ENCODE measurements around the gene LOXL4. TPM values are rescaled to one million over a fixed set of nuclear protein-coding genes. Genes with fewer than 3 reads are reported as not detected.

Gene LOXL4
- total RNA-seq, 1 experiment from 2014 or later, result 1.3 TPM

GRCh38 chr10:98292971-98293370 is 25.0 kb upstream of the LOXL4 start:
- Histone ChIP-seq H3K79me2 (ENCODE audit: insufficient read depth, low read length) (no peaks in the 10 kb centered on the region), H3K4me3 (replicated peaks in 1 of 2; ENCODE audit: low read depth in 1 of 2, low read length in 2 of 2) (no peak overlapping the region), H2AFZ (ENCODE audit: low read depth, low read length, poor library complexity, severe bottlenecking) (no peak overlapping the region), H3K27ac (ENCODE audit: low read depth, low read length) (no peak overlapping the region), H3K9ac (ENCODE audit: low read length) (no peak overlapping the region), H4K20me1 (ENCODE audit: insufficient read depth) (no peaks in the 10 kb centered on the region), H3K27me3 (ENCODE audit: insufficient read depth, low read length) (peaks cover 36% of the 10 kb centered on the region; the same call in 1 of the 2 replicates), H3K9me2 (ENCODE audit: insufficient read depth) (no peaks in the 10 kb centered on the region), H3K4me2 (ENCODE audit: low read length) (no peak overlapping the region), H3K4me1 (ENCODE audit: control insufficient read depth in 1 of 2, insufficient read depth in 2 of 2, low read length in 2 of 2) (peaks cover 17% of the 10 kb centered on the region in 2 experiments), H3K36me3 (ENCODE audit: control insufficient read depth in 1 of 2, insufficient read depth in 2 of 2, low read length in 2 of 2) (no peaks in the 10 kb centered on the region), H3K9me3 (ENCODE audit: control insufficient read depth in 1 of 2, insufficient read depth in 1 of 2, low read depth in 1 of 2, low read length in 2 of 2) (no peaks in the 10 kb centered on the region)
- BruUV-seq (replicated peaks), result no TSS peak
- ChIA-PET CTCF (interaction anchor here (1.2 to 3.3 kb wide), 2 partner anchors 12 to 16 kb away, joined by 3 to 11 read pairs; no protein-coding TSS in a partner anchor), RAD21 (ENCODE audit: low non-redundant PET in 1 of 2, low total read pairs in 2 of 2, uncharacterized antibody in 2 of 2, unreplicated experiment in 2 of 2) (no interaction called here), POLR2A (no interaction called here)
- DNase-seq (ENCODE audit: low read depth, low spot score) (no peak), ATAC-seq (no peak)
- TF ChIP-seq RAD21 (IDR thresholded peaks at IDR 0.05; ENCODE audit: low read depth), result no peak
- no peak for TF ChIP-seq POLR2A (IDR thresholded peaks at IDR 0.05; ENCODE audit: borderline replicate concordance, extremely low read depth, insufficient read depth, insufficient read length)
- no peak for TF ChIP-seq SP1 (IDR thresholded peaks at IDR 0.05; ENCODE audit: low read depth)
- no peak for TF ChIP-seq YY1 (IDR thresholded peaks at IDR 0.05; ENCODE audit: extremely low read depth, insufficient replicate concordance, low read depth, low read length)
- TF ChIP-seq ZNF274 (IDR thresholded peaks at IDR 0.05; ENCODE audit: low read depth, low read length), result no peak
- no peak for TF ChIP-seq POLR2AphosphoS5 (IDR thresholded peaks at IDR 0.05; ENCODE audit: low read depth, low read length)
- TF ChIP-seq EGR1 (IDR thresholded peaks at IDR 0.05; ENCODE audit: low read depth), result no peak
- no peak for TF ChIP-seq REST (IDR thresholded peaks at IDR 0.05; ENCODE audit: low read depth)
- TF ChIP-seq JUND (IDR thresholded peaks at IDR 0.05), result no peak
- intact Hi-C loops (cut with micrococcal nuclease), result no loop called here
